NCI-H146 treated with DMSO at 0.1 percent for 48 hours (cell line): ENCODE data around the gene TMEM191B.
"Not testable (repeated sequence)": the region's sequence is repeated elsewhere in the genome, so short reads cannot be mapped to it uniquely, and the experiment has no call there.

Source experiments
- DNase-seq: peaks from one replicate; lab custom pipeline; 2025; ENCODE audit not compliant: unreplicated experiment; lab: John Stamatoyannopoulos, UW

Gene TMEM191B

GRCh38 chr22:18527752-18528596, at the start of gene TMEM191B:
TSS of gene TMEM191B (plus strand) at chr22:18527802. CDS start at chr22:18527981, 179 bp downstream.
- DNase-seq: not testable (repeated sequence)

DNA sequence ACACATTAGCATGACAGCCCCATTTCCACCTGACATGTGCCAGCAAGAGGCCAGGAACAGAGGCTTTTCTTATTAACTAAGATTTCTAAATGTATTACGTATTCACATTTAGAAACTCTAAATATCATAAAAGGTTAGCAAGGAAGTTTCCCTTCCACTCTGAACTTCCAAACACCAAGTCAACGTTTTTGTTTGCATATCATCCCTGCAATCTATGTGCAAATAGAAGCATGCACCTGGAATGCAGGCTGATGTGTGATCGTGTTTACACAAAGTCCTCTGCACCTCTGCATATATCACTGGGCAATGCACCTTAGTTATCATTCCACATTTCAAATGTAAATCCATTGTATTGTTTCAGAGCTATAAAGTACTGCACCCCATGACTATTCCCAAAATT, 31.4 kb upstream of the TMEM191B start:
- DNase-seq: not testable (repeated sequence)

GRCh38 chr22:18511327-18511726, 16.3 kb upstream of the TMEM191B start:
- not testable (repeated sequence) for DNase-seq

DNA sequence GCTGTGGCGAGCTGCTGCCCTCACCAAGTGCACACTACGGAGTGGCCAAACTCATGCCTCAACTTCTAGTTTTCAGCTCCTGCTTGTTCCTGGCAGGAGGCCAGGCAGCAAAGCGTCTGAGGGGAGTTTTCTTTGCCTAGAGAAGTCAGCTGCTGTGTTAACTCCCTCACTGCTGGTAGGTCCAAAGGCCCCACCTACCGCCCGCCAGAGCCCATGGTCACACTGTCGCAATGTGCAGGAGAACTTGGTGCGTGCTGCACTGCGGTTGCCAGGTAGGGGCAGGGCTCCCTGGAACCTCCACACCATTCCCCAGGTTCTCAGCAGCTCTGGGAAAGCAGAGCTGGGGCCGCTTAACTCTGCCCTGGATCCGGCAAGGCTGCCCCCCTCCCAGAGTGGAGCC, 15.2 kb upstream of the TMEM191B start:
- DNase-seq: not testable (repeated sequence)

DNA sequence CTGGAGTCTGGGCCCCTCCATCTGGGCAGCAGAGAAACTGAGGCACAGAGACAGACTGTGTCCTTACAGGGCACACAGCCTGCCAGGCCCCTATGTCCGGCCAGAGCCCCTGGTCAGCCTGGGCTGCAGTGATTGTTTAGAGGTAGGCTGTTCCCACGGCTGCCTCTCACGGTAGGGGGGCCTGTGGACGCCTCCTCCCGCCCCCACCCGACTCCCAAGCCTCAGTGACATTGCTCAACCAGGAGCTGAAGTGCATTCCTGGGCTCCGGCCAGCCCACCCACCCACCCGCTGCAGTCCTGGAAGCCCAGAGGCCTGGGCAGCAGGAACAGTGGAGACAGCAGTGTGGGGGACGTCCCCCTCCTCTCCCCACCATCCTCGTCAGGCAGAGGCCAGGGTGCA, 14.1 kb upstream of the TMEM191B start:
- not testable (repeated sequence) for DNase-seq

- DNase-seq: not testable (repeated sequence)
Observed at GRCh38 chr22:18518061-18518460, 9.5 kb upstream of the TMEM191B start, which contains the start of gene GGTLC3. TSS of gene GGTLC3 (minus strand) at chr22:18518161. CDS start at chr22:18517897, 264 bp downstream.

- not testable (repeated sequence) for DNase-seq
Observed at GRCh38 chr22:18522762-18523161, 4.8 kb upstream of the TMEM191B start.

DNA sequence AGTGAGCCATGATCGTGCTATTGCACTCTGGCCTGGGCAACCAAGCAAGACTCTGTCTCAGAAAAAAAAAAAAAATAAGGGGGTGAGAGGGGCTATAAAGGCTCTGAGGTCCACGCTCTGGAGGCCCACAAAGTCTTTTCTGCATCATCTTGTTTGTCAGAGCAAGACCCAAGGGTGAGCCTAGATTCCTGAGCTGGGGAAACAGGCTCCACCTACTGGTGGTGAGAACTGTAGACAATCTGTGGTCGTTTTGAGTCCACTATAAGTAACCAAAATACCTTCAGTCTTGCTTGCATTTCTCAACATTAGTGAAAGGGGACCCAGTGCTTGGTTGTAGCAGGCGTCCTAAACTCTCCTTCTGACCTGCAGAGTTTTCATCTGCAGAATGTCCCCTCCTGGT, 4.3 kb upstream of the TMEM191B start:
- DNase-seq: not testable (repeated sequence)

DNA sequence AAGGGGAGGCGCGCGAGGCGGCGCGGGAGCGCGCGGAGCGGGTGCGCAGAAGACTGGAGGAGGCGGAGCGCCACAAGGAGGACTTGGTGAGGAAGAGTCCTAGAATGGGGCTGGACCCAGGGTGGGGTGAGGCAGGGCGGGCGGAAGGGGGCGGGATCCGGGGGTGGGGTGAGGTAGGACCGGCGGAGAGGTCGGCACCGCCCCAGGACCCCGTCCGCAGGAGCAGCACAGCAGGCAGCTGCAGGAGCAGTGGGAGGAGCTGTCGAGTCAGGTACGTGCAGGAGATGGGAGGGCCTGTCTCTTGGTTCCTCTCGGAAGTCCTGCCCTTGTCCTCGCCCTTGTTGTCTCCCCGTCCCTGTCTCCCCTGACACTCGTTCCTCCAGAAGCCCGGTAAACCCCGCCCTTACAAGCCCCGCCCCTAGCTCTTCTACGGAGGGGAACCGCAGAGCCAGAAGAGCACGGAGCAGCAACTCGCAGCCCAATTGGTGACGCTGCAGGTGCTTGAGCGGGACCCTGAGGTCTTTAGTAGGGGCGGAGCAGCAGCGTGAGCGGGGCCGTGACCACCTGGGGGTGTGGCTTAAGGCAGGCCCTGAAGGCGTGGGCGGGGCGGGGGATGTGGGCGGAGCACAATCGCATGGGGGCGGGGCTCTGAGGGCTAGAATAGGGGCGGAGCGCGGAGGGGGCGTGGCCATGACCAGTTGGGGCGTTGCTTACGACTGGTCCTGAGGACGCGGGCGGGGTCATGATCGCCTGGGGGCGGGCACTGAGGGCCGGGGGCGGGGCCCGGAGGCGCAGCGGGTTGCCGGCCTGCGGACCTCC, 1.2 kb downstream of the TMEM191B start:
- not testable (repeated sequence) for DNase-seq

GRCh38 chr22:18529416-18530145, 2.0 kb downstream of the TMEM191B start:
- DNase-seq: not testable (repeated sequence)

DNA sequence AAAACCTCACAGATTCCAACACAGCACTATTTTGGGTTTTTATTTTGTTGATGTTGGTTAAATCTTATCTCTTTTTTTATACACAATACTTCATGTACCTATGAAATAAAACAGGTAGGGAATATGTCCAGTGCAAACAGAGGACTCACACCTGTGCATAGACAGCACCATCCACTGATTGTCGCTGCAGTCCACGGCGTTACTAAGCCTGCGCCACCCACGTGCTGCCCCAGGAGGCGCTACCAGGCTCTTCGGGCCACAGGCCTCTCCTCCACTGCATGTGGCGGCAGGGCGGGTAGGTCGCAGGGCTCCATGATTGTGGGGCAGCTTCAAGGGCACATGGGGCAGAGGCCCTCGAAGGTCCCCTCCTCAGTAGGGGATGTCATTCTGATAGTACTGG, 6.0 kb downstream of the TMEM191B start:
- not testable (repeated sequence) for DNase-seq

- not testable (repeated sequence) for DNase-seq
Observed at GRCh38 chr22:18534315-18534714, 6.7 kb downstream of the TMEM191B start.

DNA sequence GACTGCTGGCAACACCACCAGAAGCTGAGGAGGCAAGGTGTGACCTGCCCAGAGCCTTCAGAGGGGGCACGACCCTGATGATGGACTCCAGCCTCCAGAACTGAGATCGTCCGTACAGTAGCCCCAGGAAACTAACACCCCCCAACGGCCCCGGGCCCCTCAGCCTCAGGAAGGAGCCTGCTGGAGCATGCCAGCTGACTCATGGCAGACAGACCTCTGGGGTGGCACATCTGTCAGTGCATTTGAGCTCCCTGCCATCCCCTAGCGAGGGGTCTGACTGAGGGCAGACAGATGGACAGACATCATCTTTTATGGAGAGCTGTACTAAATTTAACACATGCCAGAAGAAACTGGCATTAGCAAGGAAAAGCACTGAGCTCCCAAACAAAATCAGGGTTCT, 12.4 kb downstream of the TMEM191B start:
- DNase-seq: not testable (repeated sequence)

- not testable (repeated sequence) for DNase-seq
Observed at GRCh38 chr22:18543400-18543799, 15.8 kb downstream of the TMEM191B start.

DNA sequence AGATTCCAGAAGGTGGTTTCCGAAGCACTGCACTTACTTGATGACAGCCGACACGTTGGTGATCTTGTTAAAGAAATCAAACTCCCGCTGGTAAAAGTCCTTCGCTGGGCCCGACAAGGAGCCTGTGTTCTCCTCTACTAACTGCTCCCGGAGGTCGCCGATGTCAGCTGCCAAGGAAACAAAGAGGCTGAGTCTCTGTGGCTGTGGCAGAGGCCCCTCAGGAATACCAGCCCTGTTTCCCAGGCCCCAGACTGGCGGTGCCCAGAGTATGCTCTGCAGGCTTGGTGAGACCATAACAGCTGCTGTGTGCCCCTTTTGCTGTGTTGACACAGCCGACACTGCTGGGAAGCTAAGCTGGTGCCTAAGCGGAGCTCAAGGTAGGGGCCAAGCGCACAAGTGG, 17.0 kb downstream of the TMEM191B start:
- not testable (repeated sequence) for DNase-seq

DNA sequence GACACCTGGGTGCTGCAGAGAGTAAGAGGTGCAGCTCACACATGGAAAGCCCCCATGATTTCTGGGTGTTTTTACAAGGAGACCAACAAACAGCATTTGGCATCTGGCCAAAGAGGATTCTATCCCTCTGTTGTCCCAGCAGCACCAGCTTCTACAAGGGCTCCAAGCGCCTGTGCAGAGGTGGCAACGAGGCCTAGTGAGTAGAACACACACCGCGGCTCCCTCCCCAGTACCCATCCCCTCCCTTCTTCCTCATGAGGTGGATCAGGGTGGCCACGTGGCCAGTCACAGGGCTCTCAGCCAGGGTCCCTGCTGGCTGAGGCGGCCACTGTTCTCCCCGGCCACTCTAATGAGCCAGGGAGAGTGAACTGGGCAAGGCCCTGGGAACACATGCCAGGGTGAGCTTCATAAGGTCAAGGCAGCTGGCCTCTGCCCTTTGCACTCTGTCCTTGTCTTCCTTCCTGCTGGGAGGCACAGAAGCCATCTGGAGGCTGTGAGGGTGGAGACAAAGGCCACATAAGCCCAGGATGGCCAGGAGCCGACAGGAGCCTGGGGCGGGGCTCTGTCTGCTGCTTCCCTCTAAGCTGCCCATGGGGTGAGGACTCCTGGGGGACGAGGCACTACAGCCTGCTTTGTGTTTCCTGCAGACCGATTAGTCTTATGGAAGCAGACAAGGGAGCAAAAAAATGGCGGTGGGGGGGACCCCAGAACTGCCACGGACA, 22.0 kb downstream of the TMEM191B start:
- DNase-seq: not testable (repeated sequence)

DNA sequence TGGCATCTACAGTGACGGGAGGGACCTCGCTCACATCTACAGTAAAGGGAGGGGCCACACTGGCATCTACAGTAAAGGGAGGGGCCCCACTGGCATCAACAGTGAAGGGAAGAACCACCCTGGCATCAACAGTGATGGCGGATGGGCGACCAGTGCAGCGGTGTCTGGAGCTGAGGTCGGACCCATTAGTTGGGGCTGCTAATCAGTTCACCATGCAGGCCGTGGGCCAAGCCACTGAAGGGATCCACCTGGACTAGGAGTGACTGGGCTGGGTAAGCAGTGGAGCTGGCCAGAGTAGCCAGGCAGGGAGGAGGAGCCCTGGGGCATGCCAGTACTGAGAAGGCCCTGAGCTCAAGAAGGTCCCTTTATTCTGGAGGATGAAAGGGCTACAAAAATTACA, 23.4 kb downstream of the TMEM191B start:
- DNase-seq: not testable (repeated sequence)

DNA sequence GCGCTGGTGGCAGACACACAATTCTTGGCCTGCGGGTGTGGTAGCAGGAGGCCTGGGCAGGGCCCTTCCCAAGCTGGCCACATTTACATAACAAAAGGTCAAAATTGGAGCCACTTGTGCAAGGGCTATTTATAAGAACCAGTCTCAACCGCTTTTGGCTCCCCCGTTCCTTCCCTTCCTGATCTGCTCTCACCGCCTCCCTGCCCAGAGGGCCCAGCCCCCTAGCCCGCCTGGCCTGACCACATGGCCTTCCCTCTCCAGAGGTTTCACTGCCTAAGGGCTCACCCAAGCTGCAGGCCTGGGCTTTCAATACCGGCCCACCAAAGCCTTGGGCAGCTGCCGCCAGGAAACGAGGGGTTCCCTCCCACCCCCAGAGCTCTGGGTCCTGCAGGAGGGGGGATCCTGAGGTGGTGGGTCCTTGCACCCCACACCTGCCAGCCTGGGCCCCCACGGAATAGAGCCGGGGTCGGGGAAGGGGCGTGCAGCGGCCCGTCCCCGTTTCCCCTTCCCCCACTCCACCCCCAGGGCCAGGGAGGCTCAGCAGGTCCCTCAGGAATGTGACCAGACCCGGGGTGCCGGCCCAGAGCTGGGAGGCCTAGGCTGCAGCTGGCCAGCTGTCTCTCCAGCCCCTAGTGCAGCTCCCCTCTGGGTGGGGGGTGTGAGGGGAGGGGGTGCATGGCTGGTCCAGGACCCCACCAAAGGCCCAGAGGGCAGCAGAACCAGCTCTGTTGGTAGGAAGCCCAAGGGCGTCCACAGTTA, 25.4 kb downstream of the TMEM191B start:
- DNase-seq: not testable (repeated sequence)
